GM12892 (cell line): Measurements from ENCODE around the gene DDX25.
A peak's percentile ranks its signal among the peaks of the same experiment; 100 is the strongest.

Source experiments
- DNase-seq: peaks from one replicate; pipeline ENCODE4 v3.0.0; 2011; ENCODE audit not compliant: insufficient read length
- FAIRE-seq: peaks from 2 replicates; lab custom pipeline; 2011; peaks lifted over from hg19 to GRCh38; lab: Jason Lieb, UNC
- POLR2A ChIP-seq: IDR thresholded peaks from 2 replicates; pipeline ENCODE4 v1.6.1; 2011; ENCODE audit warnings: low read depth, low read length, control low read depth
- POLR2AphosphoS5 ChIP-seq: IDR thresholded peaks from 2 replicates; pipeline ENCODE4 v1.6.1; 2011; ENCODE audit warnings: low read depth, low read length, control low read depth
- TAF1 ChIP-seq: IDR thresholded peaks from 2 replicates; pipeline ENCODE4 v1.6.1; 2011; ENCODE audit warnings: low read depth, mild to moderate bottlenecking, control low read depth, low read length, borderline replicate concordance

The DDX25 gene

GRCh38 chr11:125916683-125917347 is 12.5 kb downstream of the DDX25 start:
- no peak for FAIRE-seq
- TF ChIP-seq POLR2A (no peak), TAF1 (no peak), POLR2AphosphoS5 (no peak)
- no peak for DNase-seq

- TF ChIP-seq POLR2A: no peak
- TF ChIP-seq TAF1: no peak
- TF ChIP-seq POLR2AphosphoS5: no peak
- FAIRE-seq: no peak
These were observed 14.0 kb downstream of the DDX25 start for GRCh38 chr11:125918140-125918840.

GRCh38 chr11:125921042-125921441 is 16.7 kb downstream of the DDX25 start:
- FAIRE-seq: no peak
- TF ChIP-seq TAF1 (no peak), POLR2A (no peak), POLR2AphosphoS5 (no peak)

More at GRCh38 chr11:125918140-125918840, 14.0 kb downstream of the DDX25 start:
- no peak for DNase-seq

GRCh38 chr11:125922156-125922555 is 17.8 kb downstream of the DDX25 start:
- FAIRE-seq (no peak), DNase-seq (no peak)
- TF ChIP-seq POLR2A: no peak
- TF ChIP-seq TAF1: no peak
- no peak for TF ChIP-seq POLR2AphosphoS5

More at GRCh38 chr11:125921042-125921441, 16.7 kb downstream of the DDX25 start:
- no peak for DNase-seq

GRCh38 chr11:125923012-125923579 is 18.8 kb downstream of the DDX25 start:
- FAIRE-seq (peak; percentile 91), DNase-seq (peak; percentile 43)
- TF ChIP-seq POLR2AphosphoS5: no peak
- no peak for TF ChIP-seq TAF1
- no peak for TF ChIP-seq POLR2A

GRCh38 chr11:125923633-125924032 is 19.3 kb downstream of the DDX25 start:
- TF ChIP-seq POLR2AphosphoS5 (no peak), POLR2A (no peak), TAF1 (no peak)
- DNase-seq (no peak), FAIRE-seq (no peak)

- TF ChIP-seq POLR2A (no peak), TAF1 (no peak), POLR2AphosphoS5 (no peak)
- FAIRE-seq: no peak
- no peak for DNase-seq
These were observed 20.2 kb downstream of the DDX25 start for GRCh38 chr11:125924384-125925007.

- DNase-seq (no peak), FAIRE-seq (no peak)
- TF ChIP-seq TAF1: no peak
- no peak for TF ChIP-seq POLR2AphosphoS5
- no peak for TF ChIP-seq POLR2A
These were observed 21.0 kb downstream of the DDX25 start for GRCh38 chr11:125925247-125925740.

GRCh38 chr11:125925804-125926203 is 21.5 kb downstream of the DDX25 start:
- TF ChIP-seq POLR2A (no peak), TAF1 (no peak), POLR2AphosphoS5 (no peak)
- FAIRE-seq (no peak), DNase-seq (no peak)

- TF ChIP-seq POLR2AphosphoS5: no peak
- TF ChIP-seq TAF1: no peak
- no peak for TF ChIP-seq POLR2A
- DNase-seq (no peak), FAIRE-seq (no peak)
These were observed 22.4 kb downstream of the DDX25 start for GRCh38 chr11:125926682-125927081.
